Neural progenitor cell (in vitro differentiated cells): ENCODE measurements around the gene SDHAF3.

ENCODE experiments used
- EZH2 ChIP-seq: fragments of 200-600 bp; sonication (generic); IDR thresholded peaks from 2 replicates; pipeline ENCODE4 v1.6.1; 2017; ENCODE audit warnings: antibody characterized with exemption, mild to moderate bottlenecking, moderate library complexity
- EZH2phosphoT487 ChIP-seq: fragments of 200-600 bp; sonication (generic); IDR thresholded peaks from 2 replicates; pipeline ENCODE4 v1.6.1; 2017; ENCODE audit warnings: antibody characterized with exemption
- TF ChIP-seq, protein P1 (sequence below): fragments of 200-600 bp; sonication (generic); IDR thresholded peaks from 2 replicates; pipeline ENCODE4 v1.5.1; 2017; ENCODE audit warnings: antibody characterized with exemption, mild to moderate bottlenecking

GRCh38 chr7:97117035-97117371, 495 bp upstream of the SDHAF3 start:
- TF ChIP-seq, protein P1, sequence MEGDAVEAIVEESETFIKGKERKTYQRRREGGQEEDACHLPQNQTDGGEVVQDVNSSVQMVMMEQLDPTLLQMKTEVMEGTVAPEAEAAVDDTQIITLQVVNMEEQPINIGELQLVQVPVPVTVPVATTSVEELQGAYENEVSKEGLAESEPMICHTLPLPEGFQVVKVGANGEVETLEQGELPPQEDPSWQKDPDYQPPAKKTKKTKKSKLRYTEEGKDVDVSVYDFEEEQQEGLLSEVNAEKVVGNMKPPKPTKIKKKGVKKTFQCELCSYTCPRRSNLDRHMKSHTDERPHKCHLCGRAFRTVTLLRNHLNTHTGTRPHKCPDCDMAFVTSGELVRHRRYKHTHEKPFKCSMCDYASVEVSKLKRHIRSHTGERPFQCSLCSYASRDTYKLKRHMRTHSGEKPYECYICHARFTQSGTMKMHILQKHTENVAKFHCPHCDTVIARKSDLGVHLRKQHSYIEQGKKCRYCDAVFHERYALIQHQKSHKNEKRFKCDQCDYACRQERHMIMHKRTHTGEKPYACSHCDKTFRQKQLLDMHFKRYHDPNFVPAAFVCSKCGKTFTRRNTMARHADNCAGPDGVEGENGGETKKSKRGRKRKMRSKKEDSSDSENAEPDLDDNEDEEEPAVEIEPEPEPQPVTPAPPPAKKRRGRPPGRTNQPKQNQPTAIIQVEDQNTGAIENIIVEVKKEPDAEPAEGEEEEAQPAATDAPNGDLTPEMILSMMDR = no peak
- no peak for TF ChIP-seq EZH2phosphoT487
- no peak for TF ChIP-seq EZH2
